Vagina (tissue), 2 donors: ENCODE measurements around the gene MIER3. TPM values are rescaled to one million over a fixed set of nuclear protein-coding genes. Genes with fewer than 3 reads are reported as not detected.

Experiments
- DNase-seq, 2 donors: peaks; one replicate each; pipeline ENCODE4 v3.0.0-alpha.2; 2017; ENCODE audit errors: extremely low spot score in 2 of 2
- H3K27ac ChIP-seq: fragments of 200-600 bp; sonication (generic); one replicate; pipeline ENCODE4 v1.5.1; 2019
- H3K27me3 ChIP-seq: fragments of 200-600 bp; sonication (generic); one replicate; pipeline ENCODE4 v1.5.1; 2019
- H3K36me3 ChIP-seq, 2 donors: fragments of 200-600 bp; sonication (generic); one replicate each; pipeline ENCODE4 v1.5.1; 2017 to 2019
- H3K4me1 ChIP-seq: fragments of 200-600 bp; sonication (generic); one replicate; pipeline ENCODE4 v1.5.1; 2019
- H3K4me3 ChIP-seq, 2 donors: fragments of 200-600 bp; sonication (generic); 1 replicate in 1 of 2; 2 replicates in 1 of 2; pipeline ENCODE4 v1.5.1; 2016 to 2019
- H3K9me3 ChIP-seq: fragments of 200-600 bp; sonication (generic); one replicate; pipeline ENCODE4 v1.5.1; 2019
- CTCF ChIP-seq, 3 experiments: fragments of 450-650 bp in 2 of 3; fragments of 200-600 bp in 1 of 3; sonication (generic) in 1 of 3; IDR thresholded peaks; one replicate each; pipeline ENCODE4 v1.5.1; 2017 to 2019; ENCODE audit warnings: antibody characterized with exemption in 3 of 3, mild to moderate bottlenecking in 2 of 3, moderate library complexity in 2 of 3
- POLR2A ChIP-seq, 2 donors: fragments of 450-650 bp; IDR thresholded peaks; one replicate each; pipeline ENCODE4 v1.6.1; 2017; ENCODE audit warnings: antibody characterized with exemption in 2 of 2, mild to moderate bottlenecking in 2 of 2, moderate library complexity in 2 of 2
- POLR2AphosphoS5 ChIP-seq, 2 donors: sonication (generic); formaldehyde crosslinking; IDR thresholded peaks; one replicate each; pipeline ENCODE4 v1.9.0; 2017; ENCODE audit warnings: antibody characterized with exemption in 2 of 2, mild to moderate bottlenecking in 2 of 2, low read depth in 1 of 2; ENCODE audit not compliant: insufficient read depth in 1 of 2
- intact Hi-C: fragments of 100-400 bp; cut with DNase I; formaldehyde crosslinking; loops from one replicate; pipeline ENCODE4 v1.15.1; 2023
- total RNA-seq: library from RNA; depleted of rRNA; stranded (reverse); fragments of >200 nt; gene quantifications from one replicate; pipeline ENCODE4 v1.2.3, GENCODE V29; 2016

MIER3 gene
- total RNA-seq, 1 donor from 2014 or later: 16.0 TPM

GRCh38 chr5:56938858-56939257, 13.1 kb downstream of the MIER3 start:
- H3K9me3 ChIP-seq: no peaks in the 10 kb centered on the region
- no peak for TF ChIP-seq CTCF (IDR thresholded peaks at IDR 0.05)
- DNase-seq: no peak
- H3K27me3 ChIP-seq: no peaks in the 10 kb centered on the region
- peaks cover 9% of the 10 kb centered on the region for H3K4me1 ChIP-seq
- intact Hi-C loops: no loop called here
- no peak overlapping the region for H3K27ac ChIP-seq
- no peak overlapping the region for H3K4me3 ChIP-seq
- H3K36me3 ChIP-seq: peaks cover 4 to 66% of the 10 kb centered on the region in 2 donors

- H3K4me3 ChIP-seq: no peak overlapping the region
- no peak for TF ChIP-seq POLR2A (IDR thresholded peaks at IDR 0.05)
- no peak for TF ChIP-seq POLR2AphosphoS5 (IDR thresholded peaks at IDR 0.05; ENCODE audit: insufficient read depth in 1 of 2, low read depth in 1 of 2)
- TF ChIP-seq CTCF (IDR thresholded peaks at IDR 0.05): no peak
- H3K9me3 ChIP-seq: no peaks in the 10 kb centered on the region
- no peak overlapping the region for H3K27ac ChIP-seq
- H3K4me1 ChIP-seq: no peaks in the 10 kb centered on the region
- peaks cover 0 to 77% of the 10 kb centered on the region in 2 donors for H3K36me3 ChIP-seq
- intact Hi-C loops: no loop called here
- no peak for DNase-seq
- no peaks in the 10 kb centered on the region for H3K27me3 ChIP-seq
Measured at GRCh38 chr5:56934325-56934724, 17.6 kb downstream of the MIER3 start.

GRCh38 chr5:56922922-56923321, 29.0 kb downstream of the MIER3 start:
- TF ChIP-seq POLR2AphosphoS5 (IDR thresholded peaks at IDR 0.05; ENCODE audit: insufficient read depth in 1 of 2, low read depth in 1 of 2) (no peak), CTCF (IDR thresholded peaks at IDR 0.05) (no peak), POLR2A (IDR thresholded peaks at IDR 0.05) (no peak)
- Histone ChIP-seq H3K4me1 (no peaks in the 10 kb centered on the region), H3K27me3 (no peaks in the 10 kb centered on the region), H3K36me3 (peaks cover 7 to 50% of the 10 kb centered on the region in 2 donors), H3K27ac (no peak overlapping the region), H3K4me3 (no peak overlapping the region), H3K9me3 (no peaks in the 10 kb centered on the region)
- DNase-seq: no peak
- intact Hi-C loops: no loop called here

- Histone ChIP-seq H3K4me3 (no peak overlapping the region), H3K9me3 (no peaks in the 10 kb centered on the region), H3K27me3 (no peaks in the 10 kb centered on the region), H3K27ac (no peak overlapping the region), H3K4me1 (no peaks in the 10 kb centered on the region), H3K36me3 (peaks cover 7 to 27% of the 10 kb centered on the region in 2 donors)
- intact Hi-C loops: no loop called here
- DNase-seq: no peak
- no peak for TF ChIP-seq CTCF (IDR thresholded peaks at IDR 0.05)
- TF ChIP-seq POLR2AphosphoS5 (IDR thresholded peaks at IDR 0.05; ENCODE audit: insufficient read depth in 1 of 2, low read depth in 1 of 2): no peak
- TF ChIP-seq POLR2A (IDR thresholded peaks at IDR 0.05): no peak
Measured at GRCh38 chr5:56919942-56920662, 31.8 kb downstream of the MIER3 start.

GRCh38 chr5:56918054-56918453, 33.9 kb downstream of the MIER3 start:
- no peak for DNase-seq
- peaks cover 6 to 10% of the 10 kb centered on the region in 2 donors for H3K36me3 ChIP-seq
- H3K27me3 ChIP-seq: no peaks in the 10 kb centered on the region
- TF ChIP-seq POLR2AphosphoS5 (IDR thresholded peaks at IDR 0.05; ENCODE audit: insufficient read depth in 1 of 2, low read depth in 1 of 2) (no peak), POLR2A (IDR thresholded peaks at IDR 0.05) (no peak), CTCF (IDR thresholded peaks at IDR 0.05) (no peak)
- no peaks in the 10 kb centered on the region for H3K9me3 ChIP-seq
- no peak overlapping the region for H3K4me3 ChIP-seq
- H3K27ac ChIP-seq: no peak overlapping the region
- H3K4me1 ChIP-seq: no peaks in the 10 kb centered on the region
- intact Hi-C loops: no loop called here
